ENCODE data around the gene MINK1. TPM values are rescaled to one million over a fixed set of nuclear protein-coding genes. Genes with fewer than 3 reads are reported as not detected.

Gene MINK1
- total and polyA plus RNA-seq, 2 of the 13 experiments (the other 11 are each of a cell fraction or from before 2014, with no cell fraction given) = 17.2 to 63.9 TPM

DNA sequence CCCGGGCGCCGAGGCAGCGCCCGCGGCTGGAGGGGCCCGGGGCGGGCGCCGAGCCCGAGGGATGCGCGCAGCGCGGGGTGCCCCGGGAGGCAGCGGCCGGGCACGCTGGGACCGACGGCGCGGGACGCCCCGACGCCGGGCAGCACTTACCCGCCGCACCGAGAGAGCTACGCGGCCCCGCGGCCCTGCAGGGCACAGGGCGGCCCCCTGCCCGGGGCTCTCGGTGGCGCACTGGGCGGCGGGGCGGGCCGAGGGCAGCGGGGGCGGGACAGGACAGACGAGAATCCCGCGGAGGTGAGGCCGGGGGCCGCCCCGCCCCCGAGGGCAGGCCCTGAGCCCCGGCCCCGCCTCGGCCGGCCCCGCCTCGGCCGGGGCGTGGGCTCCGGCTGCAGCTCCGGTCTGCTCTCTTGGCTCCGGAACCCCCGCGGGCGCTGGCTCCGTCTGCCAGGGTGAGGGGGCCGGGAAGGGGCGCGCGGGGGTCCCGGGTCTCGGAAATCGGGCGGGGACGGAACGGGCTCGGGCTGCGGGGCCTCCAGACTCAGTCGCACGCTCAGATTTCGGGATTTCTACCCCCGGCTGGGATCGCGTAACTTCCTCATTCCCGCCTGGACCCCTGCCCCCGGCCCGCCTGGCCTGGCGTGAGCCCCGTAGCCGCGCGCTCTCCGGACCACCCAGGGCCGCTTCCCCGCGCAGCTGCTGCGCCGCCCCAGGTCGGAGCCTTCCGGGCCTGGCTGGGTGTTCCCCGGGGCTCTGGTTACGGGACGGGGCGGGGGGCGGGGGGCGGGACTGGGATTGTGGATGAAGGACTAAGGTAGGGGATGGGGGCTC, 26.1 kb upstream of the MINK1 start, which contains the start of gene PLD2 (continued):
- no peak for TF ChIP-seq NCOA2 (CRISPR knock-in tag; IDR thresholded peaks at IDR 0.05)
- no peak for TF ChIP-seq ZSCAN21 (CRISPR knock-in tag; IDR thresholded peaks at IDR 0.05; ENCODE audit: borderline replicate concordance)
- TF ChIP-seq ZNF605 (CRISPR knock-in tag; IDR thresholded peaks at IDR 0.05) = no peak
- TF ChIP-seq MLLT10 (CRISPR knock-in tag; IDR thresholded peaks at IDR 0.05) = no peak
- no peak for TF ChIP-seq KLF6 (CRISPR knock-in tag; IDR thresholded peaks at IDR 0.05)
- TF ChIP-seq, protein P1, sequence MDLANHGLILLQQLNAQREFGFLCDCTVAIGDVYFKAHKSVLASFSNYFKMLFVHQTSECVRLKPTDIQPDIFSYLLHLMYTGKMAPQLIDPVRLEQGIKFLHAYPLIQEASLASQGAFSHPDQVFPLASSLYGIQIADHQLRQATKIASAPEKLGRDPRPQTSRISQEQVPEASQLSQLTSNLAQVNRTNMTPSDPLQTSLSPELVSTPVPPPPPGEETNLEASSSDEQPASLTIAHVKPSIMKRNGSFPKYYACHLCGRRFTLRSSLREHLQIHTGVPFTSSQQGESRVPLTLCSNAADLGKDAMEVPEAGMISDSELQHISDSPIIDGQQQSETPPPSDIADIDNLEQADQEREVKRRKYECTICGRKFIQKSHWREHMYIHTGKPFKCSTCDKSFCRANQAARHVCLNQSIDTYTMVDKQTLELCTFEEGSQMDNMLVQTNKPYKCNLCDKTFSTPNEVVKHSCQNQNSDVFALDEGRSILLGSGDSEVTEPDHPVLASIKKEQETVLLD (CRISPR knock-in tag; IDR thresholded peaks at IDR 0.05; ENCODE audit: low read depth) = peak; percentile 86
- TF ChIP-seq ERF (CRISPR knock-in tag; IDR thresholded peaks at IDR 0.05) = 0 out of 2 replicates have a peak, but pooled peaks have one; percentile 43
- TF ChIP-seq, protein P2, sequence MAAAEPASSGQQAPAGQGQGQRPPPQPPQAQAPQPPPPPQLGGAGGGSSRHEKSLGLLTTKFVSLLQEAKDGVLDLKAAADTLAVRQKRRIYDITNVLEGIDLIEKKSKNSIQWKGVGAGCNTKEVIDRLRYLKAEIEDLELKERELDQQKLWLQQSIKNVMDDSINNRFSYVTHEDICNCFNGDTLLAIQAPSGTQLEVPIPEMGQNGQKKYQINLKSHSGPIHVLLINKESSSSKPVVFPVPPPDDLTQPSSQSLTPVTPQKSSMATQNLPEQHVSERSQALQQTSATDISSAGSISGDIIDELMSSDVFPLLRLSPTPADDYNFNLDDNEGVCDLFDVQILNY (CRISPR knock-in tag; conservative IDR thresholded peaks at IDR 0.05) = no peak
- TF ChIP-seq DPF2 (CRISPR knock-in tag; IDR thresholded peaks at IDR 0.05; ENCODE audit: borderline replicate concordance, low read depth) = no peak
- no peak for TF ChIP-seq ZNF790 (CRISPR knock-in tag; IDR thresholded peaks at IDR 0.05; ENCODE audit: borderline replicate concordance)
- TF ChIP-seq ZNF274 (CRISPR knock-in tag; IDR thresholded peaks at IDR 0.05) = no peak
- TF ChIP-seq, protein P3, sequence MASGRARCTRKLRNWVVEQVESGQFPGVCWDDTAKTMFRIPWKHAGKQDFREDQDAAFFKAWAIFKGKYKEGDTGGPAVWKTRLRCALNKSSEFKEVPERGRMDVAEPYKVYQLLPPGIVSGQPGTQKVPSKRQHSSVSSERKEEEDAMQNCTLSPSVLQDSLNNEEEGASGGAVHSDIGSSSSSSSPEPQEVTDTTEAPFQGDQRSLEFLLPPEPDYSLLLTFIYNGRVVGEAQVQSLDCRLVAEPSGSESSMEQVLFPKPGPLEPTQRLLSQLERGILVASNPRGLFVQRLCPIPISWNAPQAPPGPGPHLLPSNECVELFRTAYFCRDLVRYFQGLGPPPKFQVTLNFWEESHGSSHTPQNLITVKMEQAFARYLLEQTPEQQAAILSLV (CRISPR knock-in tag; IDR thresholded peaks at IDR 0.05; ENCODE audit: borderline replicate concordance) = no peak
- TF ChIP-seq ZNF510 (CRISPR knock-in tag; IDR thresholded peaks at IDR 0.05; ENCODE audit: low read depth) = no peak
- TF ChIP-seq BORCS8-MEF2B (CRISPR knock-in tag; IDR thresholded peaks at IDR 0.05) = no peak
- no peak for TF ChIP-seq EHMT2 (IDR thresholded peaks at IDR 0.05; ENCODE audit: borderline replicate concordance, low read depth, low read length)
- TF ChIP-seq PAWR (CRISPR knock-in tag; IDR thresholded peaks at IDR 0.05; ENCODE audit: borderline replicate concordance) = no peak
- no peak for TF ChIP-seq ZNF20 (CRISPR knock-in tag; IDR thresholded peaks at IDR 0.05)
- TF ChIP-seq YEATS4 (CRISPR knock-in tag; IDR thresholded peaks at IDR 0.05; ENCODE audit: borderline replicate concordance) = peak; percentile 58; the same call in 1 of the 2 replicates
- TF ChIP-seq, protein P4, sequence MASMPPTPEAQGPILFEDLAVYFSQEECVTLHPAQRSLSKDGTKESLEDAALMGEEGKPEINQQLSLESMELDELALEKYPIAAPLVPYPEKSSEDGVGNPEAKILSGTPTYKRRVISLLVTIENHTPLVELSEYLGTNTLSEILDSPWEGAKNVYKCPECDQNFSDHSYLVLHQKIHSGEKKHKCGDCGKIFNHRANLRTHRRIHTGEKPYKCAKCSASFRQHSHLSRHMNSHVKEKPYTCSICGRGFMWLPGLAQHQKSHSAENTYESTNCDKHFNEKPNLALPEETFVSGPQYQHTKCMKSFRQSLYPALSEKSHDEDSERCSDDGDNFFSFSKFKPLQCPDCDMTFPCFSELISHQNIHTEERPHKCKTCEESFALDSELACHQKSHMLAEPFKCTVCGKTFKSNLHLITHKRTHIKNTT (CRISPR knock-in tag; IDR thresholded peaks at IDR 0.05) = no peak
- peak; percentile 69 for TF ChIP-seq RBFOX2 (IDR thresholded peaks at IDR 0.05; ENCODE audit: low read depth, low read length)
- no peak for TF ChIP-seq SMARCC2 (IDR thresholded peaks at IDR 0.05)
- TF ChIP-seq POLR2G (IDR thresholded peaks at IDR 0.05; ENCODE audit: low read depth, low read length) = peak; percentile 73
- TF ChIP-seq ZNF747 (CRISPR knock-in tag; IDR thresholded peaks at IDR 0.05; ENCODE audit: borderline replicate concordance) = no peak
- peak; percentile 40; the same call in 1 of the 2 replicates for TF ChIP-seq GABPB1 (CRISPR knock-in tag; IDR thresholded peaks at IDR 0.05)
- TF ChIP-seq RXRB (CRISPR knock-in tag; IDR thresholded peaks at IDR 0.05; ENCODE audit: borderline replicate concordance) = no peak
